ENCODE results near the gene LMF1. TPM values are rescaled to one million over a fixed set of nuclear protein-coding genes. Genes with fewer than 3 reads are reported as not detected.

The LMF1 gene
- total RNA-seq, 1 experiment from 2014 or later: 12.8 TPM

GRCh38 chr16:886802-887731 lies 83.7 kb downstream of the LMF1 start (continued):
- TF ChIP-seq, protein P1, sequence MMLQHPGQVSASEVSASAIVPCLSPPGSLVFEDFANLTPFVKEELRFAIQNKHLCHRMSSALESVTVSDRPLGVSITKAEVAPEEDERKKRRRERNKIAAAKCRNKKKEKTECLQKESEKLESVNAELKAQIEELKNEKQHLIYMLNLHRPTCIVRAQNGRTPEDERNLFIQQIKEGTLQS (IDR thresholded peaks at IDR 0.05): no peak
- TF ChIP-seq POLR2A (IDR thresholded peaks at IDR 0.05; ENCODE audit: borderline replicate concordance, extremely low read depth, insufficient read depth, insufficient read length): no peak
- TF ChIP-seq SRF (IDR thresholded peaks at IDR 0.05; ENCODE audit: low read depth): no peak
- no peak for TF ChIP-seq REST (IDR thresholded peaks at IDR 0.05; ENCODE audit: low read depth)
- TF ChIP-seq MAX (IDR thresholded peaks at IDR 0.05): no peak

- POLR2A ChIA-PET: no interaction called here
- no peak for ATAC-seq
- H4K20me1 ChIP-seq (ENCODE audit: insufficient read depth): no peaks in the 10 kb centered on the region
- H3K9me2 ChIP-seq (ENCODE audit: insufficient read depth): no peaks in the 10 kb centered on the region
- H3K27me3 ChIP-seq (ENCODE audit: insufficient read depth, low read length): no peaks in the 10 kb centered on the region
- no peaks in the 10 kb centered on the region for H3K79me2 ChIP-seq (ENCODE audit: insufficient read depth, low read length)
- H3K27ac ChIP-seq (ENCODE audit: low read depth, low read length): no peak overlapping the region
- DNase-seq (ENCODE audit: low read depth, low spot score): no peak
- no peak overlapping the region for H2AFZ ChIP-seq (ENCODE audit: low read depth, low read length, poor library complexity, severe bottlenecking)
- H3K9me3 ChIP-seq (ENCODE audit: control insufficient read depth in 1 of 2, insufficient read depth in 1 of 2, low read depth in 1 of 2, low read length in 2 of 2): no peaks in the 10 kb centered on the region
- RAD21 ChIA-PET (ENCODE audit: low non-redundant PET in 1 of 2, low total read pairs in 2 of 2, uncharacterized antibody in 2 of 2, unreplicated experiment in 2 of 2): no interaction called here
- H3K4me3 ChIP-seq (replicated peaks in 1 of 2; ENCODE audit: low read depth in 1 of 2, low read length in 2 of 2): no peak overlapping the region
- intact Hi-C loops (cut with micrococcal nuclease): no loop called here
- CTCF ChIA-PET: no interaction called here
- H3K4me1 ChIP-seq (ENCODE audit: control insufficient read depth in 1 of 2, insufficient read depth in 2 of 2, low read length in 2 of 2): no peaks in the 10 kb centered on the region
- TF ChIP-seq ELF1 (IDR thresholded peaks at IDR 0.05; ENCODE audit: borderline replicate concordance, low read depth) (no peak), EZH2phosphoT487 (IDR thresholded peaks at IDR 0.05; ENCODE audit: borderline replicate concordance) (no peak)
- TF ChIP-seq, protein P1 (IDR thresholded peaks at IDR 0.05): no peak
- H3K36me3 ChIP-seq (ENCODE audit: control insufficient read depth in 1 of 2, insufficient read depth in 2 of 2, low read length in 2 of 2): no peaks in the 10 kb centered on the region
- no TSS peak for BruUV-seq (replicated peaks)
- no peak overlapping the region for H3K4me2 ChIP-seq (ENCODE audit: low read length)
- H3K9ac ChIP-seq (ENCODE audit: low read length): no peak overlapping the region
These were observed 84.7 kb downstream of the LMF1 start for GRCh38 chr16:886084-886543.

Data from HCT116 (cell line).